B cell (primary cell): ENCODE measurements around the gene CCDC97. TPM values are rescaled to one million over a fixed set of nuclear protein-coding genes. Genes with fewer than 3 reads are reported as not detected.

Experiments used
- ATAC-seq: fragments of 200-7000 bp; cut with Tn5 transposase; one replicate; pipeline ENCODE4 v1.10.0; 2021; ENCODE audit warnings: low read depth, mild to moderate bottlenecking, moderate number of reproducible peaks, moderate library complexity
- CTCF ChIA-PET: fragments of 350-600 bp; sonication (Branson Sonifier 250); formaldehyde crosslinking; loops from one replicate; lab custom pipeline; 2021; ENCODE audit warnings: antibody characterized with exemption, inconsistent platforms; lab: Charles Lee
- POLR2A ChIA-PET: fragments of 350-600 bp; sonication (Branson Sonifier 250); formaldehyde crosslinking; loops from one replicate; lab custom pipeline; 2021; ENCODE audit warnings: antibody characterized with exemption; lab: Charles Lee
- DNase-seq: peaks from one replicate; pipeline ENCODE4 v3.0.0; 2013
- H2AFZ ChIP-seq: 2 replicates; pipeline ENCODE4 v1.6.1; 2012; ENCODE audit warnings: mild to moderate bottlenecking, low read depth, low read length; ENCODE audit not compliant: insufficient read depth, poor library complexity, severe bottlenecking
- H3K27ac ChIP-seq, 2 donors: 1 replicate in 1 of 2; 2 replicates in 1 of 2; pipeline ENCODE4 v1.5.1; 2012 to 2013; ENCODE audit warnings: low read length in 2 of 2, mild to moderate bottlenecking in 2 of 2, moderate library complexity in 1 of 2
- H3K27me3 ChIP-seq, 4 experiments: fragments of 200-600 bp in 1 of 4; sonication (generic) in 1 of 4; replicated peaks in 1 of 4; 1 replicate in 2 of 4; 2 replicates in 2 of 4; pipeline versions ENCODE4 v1.6.1 to v1.7.0; 2013 to 2016; ENCODE audit warnings: low read length in 3 of 4, mild to moderate bottlenecking in 2 of 4, mixed read lengths in 1 of 4, moderate library complexity in 1 of 4; ENCODE audit not compliant: insufficient read depth in 4 of 4, control insufficient read depth in 3 of 4; ENCODE audit errors: control extremely low read depth in 1 of 4
- H3K36me3 ChIP-seq, 2 experiments: replicated peaks in 1 of 2; 1 replicate in 1 of 2; 2 replicates in 1 of 2; pipeline versions ENCODE4 v1.6.1 to v1.7.1; 2013; ENCODE audit warnings: low read length in 1 of 2; ENCODE audit not compliant: insufficient read depth in 2 of 2, control insufficient read depth in 1 of 2; ENCODE audit errors: control extremely low read depth in 1 of 2, extremely low read depth in 1 of 2
- H3K4me1 ChIP-seq, 2 donors: fragments of 200-600 bp in 1 of 2; sonication (generic) in 1 of 2; 1 replicate in 1 of 2; 2 replicates in 1 of 2; pipeline versions ENCODE4 v1.5.1 to v1.6.1; 2013 to 2017; ENCODE audit warnings: low read length in 2 of 2; ENCODE audit not compliant: control insufficient read depth in 2 of 2, insufficient read depth in 2 of 2
- H3K4me2 ChIP-seq: replicated peaks from 2 replicates; pipeline ENCODE3; 2012; ENCODE audit warnings: mild to moderate bottlenecking, low read depth, low read length; ENCODE audit not compliant: poor library complexity, severe bottlenecking
- H3K4me3 ChIP-seq, 5 experiments: fragments of 200-600 bp in 1 of 5; sonication (generic) in 1 of 5; 1 replicate in 3 of 5; 2 replicates in 2 of 5; pipeline versions ENCODE4 v1.5.1 to v1.7.0; 2011 to 2016; ENCODE audit warnings: low read length in 4 of 5, mild to moderate bottlenecking in 4 of 5, low read depth in 2 of 5, control low read depth in 1 of 5, moderate library complexity in 1 of 5; ENCODE audit not compliant: insufficient read depth in 1 of 5; ENCODE audit errors: control extremely low read depth in 1 of 5, extremely low read depth in 1 of 5
- H3K79me2 ChIP-seq: fragments of 200-600 bp; sonication (generic); one replicate; pipeline ENCODE4 v1.6.0; 2016; ENCODE audit warnings: low read length; ENCODE audit not compliant: control insufficient read depth, insufficient read depth
- H3K9ac ChIP-seq: fragments of 200-600 bp; sonication (generic); 2 replicates; pipeline ENCODE4 v1.6.1; 2017; ENCODE audit warnings: mild to moderate bottlenecking, low read length, moderate library complexity
- H3K9me3 ChIP-seq, 3 donors: one replicate each; pipeline versions ENCODE4 v1.6.1 to v1.7.1; 2013; ENCODE audit warnings: low read length in 2 of 3; ENCODE audit not compliant: control insufficient read depth in 2 of 3, insufficient read depth in 1 of 3; ENCODE audit errors: control extremely low read depth in 1 of 3
- H4K20me1 ChIP-seq: 2 replicates; pipeline ENCODE4 v1.6.0; 2012; ENCODE audit warnings: mild to moderate bottlenecking, low read length; ENCODE audit not compliant: insufficient read depth, control insufficient read depth, poor library complexity, severe bottlenecking
- H3K27ac Mint-ChIP-seq: one replicate; pipeline ENCODE4 v1.8.0; 2021; ENCODE audit warnings: mixed read lengths
- H3K27me3 Mint-ChIP-seq: one replicate; pipeline ENCODE4 v1.8.0; 2021; ENCODE audit warnings: mixed read lengths
- H3K4me1 Mint-ChIP-seq: one replicate; pipeline ENCODE4 v1.8.0; 2021; ENCODE audit warnings: mixed read lengths
- H3K4me3 Mint-ChIP-seq: one replicate; pipeline ENCODE4 v1.8.0; 2021; ENCODE audit warnings: mixed read lengths
- H3K9me3 Mint-ChIP-seq: one replicate; pipeline ENCODE4 v1.8.0; 2022; ENCODE audit warnings: mixed read lengths; ENCODE audit not compliant: insufficient read depth
- EZH2 ChIP-seq: IDR thresholded peaks from 2 replicates; pipeline ENCODE4 v1.6.1; 2012; ENCODE audit warnings: borderline replicate concordance, low read depth, mild to moderate bottlenecking, moderate library complexity, low read length; ENCODE audit not compliant: insufficient read depth, poor library complexity, severe bottlenecking
- WGBS: methylation state at CpG from one replicate; pipeline ENCODE4 v1.1.5; 2013; ENCODE audit warnings: missing lambda C conversion rate; ENCODE audit not compliant: insufficient coverage; 5-methylcytosine and 5-hydroxymethylcytosine counted together
- intact Hi-C: fragments of 100-400 bp; cut with micrococcal nuclease; formaldehyde crosslinking; loops from one replicate; pipeline ENCODE4 v1.10.0; 2022
- polyA plus RNA-seq: library from polyadenylated mRNA; depleted of rRNA; stranded (reverse); fragments of >200 nt; gene quantifications from 2 replicates; pipeline ENCODE4 v1.2.3, GENCODE V29; 2012
- total RNA-seq, 2 donors: library from RNA; stranded (reverse); fragments of 120-200 nt in 1 of 2; gene quantifications; 1 replicate in 1 of 2; 2 replicates in 1 of 2; pipeline versions ENCODE4 v1.2.3 to v1.2.4, GENCODE V29; 2013 to 2022
- TF ChIP-seq, protein P1 (sequence below): fragments of 200-600 bp; IDR thresholded peaks from one replicate; pipeline ENCODE4 v1.8.0; 2022; ENCODE audit warnings: antibody characterized with exemption, mild to moderate bottlenecking

CCDC97 gene
- total and polyA plus RNA-seq, 2 donors (not counting 1 experiment from before 2014, with no cell fraction given): 16.3 to 68.3 TPM

DNA sequence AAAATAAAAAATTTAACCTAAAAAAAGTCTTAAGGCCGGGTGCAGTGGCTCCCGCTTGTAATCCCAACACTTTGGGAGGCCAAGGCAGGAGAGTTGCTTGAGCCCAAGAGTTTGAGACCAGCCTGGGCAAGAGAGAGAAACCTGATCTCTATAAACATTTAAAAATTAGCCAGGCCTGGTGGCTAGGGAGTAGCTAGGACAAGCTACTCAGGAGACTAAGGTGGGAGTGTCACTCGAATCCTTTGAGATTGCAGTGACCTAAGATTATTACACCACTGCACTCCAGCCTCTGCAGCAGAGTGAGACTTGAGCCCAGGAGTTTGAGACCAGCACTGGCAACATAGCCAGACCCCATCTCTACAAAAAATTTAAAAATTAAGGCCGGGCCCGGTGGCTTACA is 1.1 kb downstream of the CCDC97 start:
- Histone ChIP-seq H3K27ac (peak overlapping the region in 1 of 2 donors; percentile 100), H3K4me3 (peak overlapping the region in 4 of 5 experiments; percentile 59 to 95 (median 66)), H3K4me1 (peaks cover 49 to 59% of the 10 kb centered on the region in 2 donors), H3K27me3 (no peaks in the 10 kb centered on the region), H2AFZ (no peak overlapping the region), H3K79me2 (peaks cover 71% of the 10 kb centered on the region), H3K4me2 (peak overlapping the region; percentile 98), H4K20me1 (peaks cover 51% of the 10 kb centered on the region), H3K9ac (peak overlapping the region; percentile 96), H3K36me3 (peaks cover 4 to 42% of the 10 kb centered on the region in 2 experiments), H3K9me3 (no peaks in the 10 kb centered on the region)
- no peaks in the 10 kb centered on the region for H3K9me3 Mint-ChIP-seq
- ATAC-seq (no peak), DNase-seq (no peak)
- intact Hi-C loops: no loop called here
- H3K27me3 Mint-ChIP-seq: no peaks in the 10 kb centered on the region
- WGBS: 92% methylated on average over 2 of the region's 5 CpGs
- ChIA-PET POLR2A (interaction anchor here (1.0 to 1.6 kb wide), 2 partner anchors 16 to 48 kb away, joined by 3 to 12 read pairs; no protein-coding TSS in a partner anchor), CTCF (interaction anchor here (3.6 to 7.2 kb wide), 3 partner anchors 41 to 259 kb away, joined by 21 to 67 read pairs (median 53); partner anchors contain the start of genes HNRNPUL1 and TGFB1)
- TF ChIP-seq, protein P1, sequence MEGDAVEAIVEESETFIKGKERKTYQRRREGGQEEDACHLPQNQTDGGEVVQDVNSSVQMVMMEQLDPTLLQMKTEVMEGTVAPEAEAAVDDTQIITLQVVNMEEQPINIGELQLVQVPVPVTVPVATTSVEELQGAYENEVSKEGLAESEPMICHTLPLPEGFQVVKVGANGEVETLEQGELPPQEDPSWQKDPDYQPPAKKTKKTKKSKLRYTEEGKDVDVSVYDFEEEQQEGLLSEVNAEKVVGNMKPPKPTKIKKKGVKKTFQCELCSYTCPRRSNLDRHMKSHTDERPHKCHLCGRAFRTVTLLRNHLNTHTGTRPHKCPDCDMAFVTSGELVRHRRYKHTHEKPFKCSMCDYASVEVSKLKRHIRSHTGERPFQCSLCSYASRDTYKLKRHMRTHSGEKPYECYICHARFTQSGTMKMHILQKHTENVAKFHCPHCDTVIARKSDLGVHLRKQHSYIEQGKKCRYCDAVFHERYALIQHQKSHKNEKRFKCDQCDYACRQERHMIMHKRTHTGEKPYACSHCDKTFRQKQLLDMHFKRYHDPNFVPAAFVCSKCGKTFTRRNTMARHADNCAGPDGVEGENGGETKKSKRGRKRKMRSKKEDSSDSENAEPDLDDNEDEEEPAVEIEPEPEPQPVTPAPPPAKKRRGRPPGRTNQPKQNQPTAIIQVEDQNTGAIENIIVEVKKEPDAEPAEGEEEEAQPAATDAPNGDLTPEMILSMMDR: no peak
- TF ChIP-seq EZH2: no peak
- peaks cover 65% of the 10 kb centered on the region for H3K4me1 Mint-ChIP-seq
- H3K4me3 Mint-ChIP-seq: no peak overlapping the region
- H3K27ac Mint-ChIP-seq: no peak overlapping the region

DNA sequence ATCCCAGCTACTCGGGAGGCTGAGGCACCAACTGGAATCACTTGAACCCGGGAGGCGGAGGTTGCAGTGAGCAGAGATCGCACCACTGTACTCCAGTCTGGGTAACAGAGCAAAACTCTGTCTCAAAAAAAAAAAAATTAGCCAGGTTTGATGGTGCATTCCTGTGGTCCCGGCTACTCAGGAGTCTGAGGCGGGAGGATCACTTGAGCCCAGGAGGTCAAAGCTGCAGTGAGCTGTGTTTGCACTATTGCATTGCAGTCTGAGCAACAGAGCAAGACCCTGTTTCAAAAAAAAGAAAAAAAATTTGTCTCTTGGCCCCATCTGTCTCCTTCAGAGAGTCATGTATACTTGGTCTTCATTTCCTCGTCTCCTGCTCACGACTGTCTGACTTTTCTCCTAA is 1.6 kb downstream of the CCDC97 start:
- Histone ChIP-seq H3K4me2 (no peak overlapping the region), H3K4me3 (no peak overlapping the region), H3K9me3 (no peaks in the 10 kb centered on the region), H3K36me3 (peaks cover 4 to 41% of the 10 kb centered on the region in 2 experiments), H3K79me2 (peaks cover 73% of the 10 kb centered on the region), H3K27me3 (no peaks in the 10 kb centered on the region), H2AFZ (no peak overlapping the region), H4K20me1 (peaks cover 55% of the 10 kb centered on the region), H3K4me1 (peaks cover 46 to 54% of the 10 kb centered on the region in 2 donors), H3K27ac (no peak overlapping the region), H3K9ac (no peak overlapping the region)
- WGBS: 94% methylated on average over 7 of the region's 8 CpGs
- Mint-ChIP-seq H3K4me3 (peak overlapping the region; percentile 63), H3K27me3 (no peaks in the 10 kb centered on the region), H3K9me3 (no peaks in the 10 kb centered on the region), H3K4me1 (peaks cover 63% of the 10 kb centered on the region), H3K27ac (peak overlapping the region; percentile 56)
- CTCF ChIA-PET: interaction anchor here (0.7 to 7.0 kb wide), 2 partner anchors 14 to 47 kb away, joined by 4 to 67 read pairs; partner anchors contain the start of gene HNRNPUL1
- intact Hi-C loops: no loop called here
- ATAC-seq (no peak), DNase-seq (no peak)
- POLR2A ChIA-PET: interaction anchor here (0.6 to 1.0 kb wide), 2 partner anchors 49 to 806 kb away, joined by 3 to 4 read pairs; no protein-coding TSS in a partner anchor
- TF ChIP-seq EZH2: no peak
- TF ChIP-seq, protein P1: no peak
